Left lung (tissue), 10 donors: Measurements from ENCODE around the gene UBAC1. TPM values are rescaled to one million over a fixed set of nuclear protein-coding genes. Genes with fewer than 3 reads are reported as not detected.

Experiments used
- ATAC-seq: fragments of 200-7000 bp; cut with Tn5 transposase; one replicate; pipeline ENCODE4 v1.9.1; 2020; ENCODE audit warnings: moderate library complexity
- DNase-seq, 4 donors: peaks; one replicate each; pipeline ENCODE4 v3.0.0-alpha.2; 2013 to 2020
- H3K27ac ChIP-seq, 2 donors: fragments of 200-600 bp; sonication (generic) in 1 of 2; one replicate each; pipeline versions ENCODE4 v1.5.0 to v1.8.0; 2020 to 2021
- H3K27me3 ChIP-seq, 2 donors: fragments of 200-600 bp; sonication (generic) in 1 of 2; one replicate each; pipeline versions ENCODE4 v1.5.0 to v1.8.0; 2020 to 2021
- H3K36me3 ChIP-seq, 2 donors: fragments of 200-600 bp; sonication (generic) in 1 of 2; one replicate each; pipeline versions ENCODE4 v1.5.0 to v1.8.0; 2020 to 2021
- H3K4me1 ChIP-seq, 2 donors: fragments of 200-600 bp; one replicate each; pipeline ENCODE4 v1.8.0; 2021
- H3K4me3 ChIP-seq, 2 donors: fragments of 200-600 bp; sonication (generic) in 1 of 2; one replicate each; pipeline versions ENCODE4 v1.5.0 to v1.8.0; 2020 to 2021; ENCODE audit warnings: mild to moderate bottlenecking in 1 of 2
- H3K9me3 ChIP-seq, 2 donors: fragments of 200-600 bp; sonication (generic) in 1 of 2; one replicate each; pipeline versions ENCODE4 v1.5.0 to v1.8.0; 2020 to 2021
- CTCF ChIP-seq, 2 donors: fragments of 200-600 bp; sonication (generic) in 1 of 2; IDR thresholded peaks; one replicate each; pipeline versions ENCODE4 v1.5.0 to v1.8.0; 2021; ENCODE audit warnings: antibody characterized with exemption in 2 of 2
- intact Hi-C, 2 donors: fragments of 100-400 bp; cut with DNase I; formaldehyde crosslinking; loops; one replicate each; pipeline versions ENCODE4 v1.11.2 to v1.14.2; 2022
- polyA plus RNA-seq, 6 donors: library from polyadenylated mRNA; unstranded; fragments of 120-200 nt; gene quantifications; one replicate each; pipeline ENCODE4 v1.2.1, GENCODE V29; 2013; ENCODE audit not compliant: insufficient read length in 6 of 6
- total RNA-seq, 2 donors: library from RNA; stranded (reverse); fragmentation: NEBNext Ultra II Directional; extraction: Animal tissue kit (Norgen Biotek cat#: 25700); gene quantifications; one replicate each; pipeline ENCODE4 v1.2.1, GENCODE V29; 2021
- donor health status: DM: no; HTN: yes; CAD: no.
- donor health status: DM: no; HTN: no; CAD: no.

The UBAC1 gene
- total and polyA plus RNA-seq, 8 donors: 28.5 to 40.2 (median 33.5) TPM

GRCh38 chr9:135998410-135999071 lies 37.4 kb upstream of the UBAC1 start:
- no peaks in the 10 kb centered on the region for H3K36me3 ChIP-seq
- no peak for ATAC-seq
- H3K4me3 ChIP-seq: no peak overlapping the region
- no peak for TF ChIP-seq CTCF (IDR thresholded peaks at IDR 0.05)
- no peak overlapping the region for H3K27ac ChIP-seq
- H3K9me3 ChIP-seq: no peaks in the 10 kb centered on the region
- peaks cover 12 to 28% of the 10 kb centered on the region in 2 donors for H3K4me1 ChIP-seq
- intact Hi-C loops: no loop called here
- DNase-seq: no peak
- no peaks in the 10 kb centered on the region for H3K27me3 ChIP-seq

DNA sequence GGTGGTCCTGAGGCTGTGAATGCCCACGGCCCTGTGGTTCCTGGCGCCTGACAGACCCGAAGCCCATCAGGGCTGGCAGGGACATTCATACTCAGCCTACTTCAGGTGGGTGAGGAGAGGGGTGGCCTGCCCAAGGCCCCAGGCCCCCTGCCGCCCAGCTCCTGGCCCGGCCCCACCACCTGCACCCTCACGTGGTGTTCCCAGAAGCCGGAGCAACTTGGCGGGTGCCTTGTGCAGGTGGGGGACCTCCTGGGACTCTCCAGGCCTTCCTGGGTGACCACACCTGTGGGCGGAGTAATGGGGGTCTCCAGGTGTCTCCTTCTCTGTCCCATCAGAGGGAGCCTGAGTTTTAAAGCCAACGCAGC lies 36.8 kb upstream of the UBAC1 start:
- ATAC-seq (no peak), DNase-seq (no peak)
- no peak overlapping the region for H3K27ac ChIP-seq
- H3K9me3 ChIP-seq: no peaks in the 10 kb centered on the region
- H3K4me3 ChIP-seq: no peak overlapping the region
- H3K4me1 ChIP-seq: peaks cover 11 to 28% of the 10 kb centered on the region in 2 donors
- intact Hi-C loops: no loop called here
- no peaks in the 10 kb centered on the region for H3K36me3 ChIP-seq
- no peak for TF ChIP-seq CTCF (IDR thresholded peaks at IDR 0.05)
- no peaks in the 10 kb centered on the region for H3K27me3 ChIP-seq

DNA sequence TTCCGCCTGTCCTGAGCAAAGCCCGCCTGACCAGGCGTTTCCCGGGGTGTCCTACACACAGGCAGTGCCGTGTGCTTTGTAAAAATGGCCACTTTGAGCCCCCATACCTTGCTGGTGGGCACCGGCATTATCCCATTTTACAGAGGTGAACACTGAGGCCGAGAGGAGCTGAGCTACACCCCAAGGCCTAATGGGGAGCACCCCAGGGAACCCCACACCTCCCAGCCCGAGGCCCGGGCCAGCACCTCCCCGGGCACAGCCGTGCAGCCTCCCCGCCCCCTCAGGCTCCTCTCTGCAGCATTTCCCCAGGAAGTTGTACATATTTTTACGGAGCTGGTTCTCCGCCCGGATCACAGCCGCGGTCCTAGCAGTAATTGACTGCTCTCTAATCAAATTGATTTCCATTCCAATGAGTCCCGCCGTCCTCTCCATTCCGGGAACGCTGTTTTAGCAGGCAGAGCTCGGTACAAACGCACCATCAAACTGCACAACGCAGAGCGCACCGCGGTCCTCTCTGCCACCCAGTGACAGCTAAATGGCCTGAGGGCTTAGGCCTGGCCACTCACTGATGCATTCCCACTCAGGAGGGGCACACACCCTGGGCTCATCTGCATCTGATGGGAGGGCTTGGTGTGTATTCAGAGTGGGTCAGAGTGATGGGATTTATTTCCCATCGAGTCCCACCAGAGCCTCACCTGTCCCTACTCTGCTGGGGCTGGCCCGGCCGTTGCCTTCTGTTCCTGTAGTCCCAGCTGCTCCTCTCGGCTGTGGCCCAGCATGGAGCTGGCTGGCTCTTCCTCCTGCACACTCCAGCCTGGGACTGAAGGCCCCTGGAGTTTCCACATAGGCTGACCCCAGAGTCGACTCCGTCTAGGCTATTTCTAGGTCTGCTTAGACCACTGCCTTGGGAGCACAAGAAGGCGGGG lies 36.2 kb upstream of the UBAC1 start:
- no peak for DNase-seq
- intact Hi-C loops: no loop called here
- peaks cover 15 to 30% of the 10 kb centered on the region in 2 donors for H3K4me1 ChIP-seq
- no peak overlapping the region for H3K27ac ChIP-seq
- no peaks in the 10 kb centered on the region for H3K27me3 ChIP-seq
- no peak overlapping the region for H3K4me3 ChIP-seq
- no peak for TF ChIP-seq CTCF (IDR thresholded peaks at IDR 0.05)
- no peaks in the 10 kb centered on the region for H3K9me3 ChIP-seq
- H3K36me3 ChIP-seq: no peaks in the 10 kb centered on the region
- no peak for ATAC-seq

GRCh38 chr9:135995816-135996215 lies 34.6 kb upstream of the UBAC1 start:
- Histone ChIP-seq H3K9me3 (no peaks in the 10 kb centered on the region), H3K27ac (no peak overlapping the region), H3K27me3 (no peaks in the 10 kb centered on the region), H3K36me3 (no peaks in the 10 kb centered on the region), H3K4me3 (no peak overlapping the region), H3K4me1 (peaks cover 20 to 46% of the 10 kb centered on the region in 2 donors)
- TF ChIP-seq CTCF (IDR thresholded peaks at IDR 0.05): no peak
- intact Hi-C loops: no loop called here
- ATAC-seq (no peak), DNase-seq (no peak)

- ATAC-seq (no peak), DNase-seq (no peak)
- TF ChIP-seq CTCF (IDR thresholded peaks at IDR 0.05): no peak
- Histone ChIP-seq H3K4me1 (peaks cover 28 to 56% of the 10 kb centered on the region in 2 donors), H3K36me3 (no peaks in the 10 kb centered on the region), H3K9me3 (no peaks in the 10 kb centered on the region), H3K27ac (peak overlapping the region; percentile 48 to 90), H3K4me3 (no peak overlapping the region), H3K27me3 (peaks cover 0 to 9% of the 10 kb centered on the region in 2 donors)
- intact Hi-C loops: no loop called here
These were observed 33.5 kb upstream of the UBAC1 start for GRCh38 chr9:135994501-135995192.
